ENCODE measurements around the gene PNKP. TPM values are rescaled to one million over a fixed set of nuclear protein-coding genes. Genes with fewer than 3 reads are reported as not detected.

PNKP gene
- total and polyA plus RNA-seq, 9 of the 15 experiments (the other 6 are each of a cell fraction or from before 2014, with no cell fraction given): 2.8 to 85.4 (median 25.3) TPM

- TF ChIP-seq HMGXB4 (CRISPR knock-in tag; IDR thresholded peaks at IDR 0.05) (no peak), BCLAF1 (IDR thresholded peaks at IDR 0.05; ENCODE audit: borderline replicate concordance in 1 of 2, control insufficient read depth in 1 of 2, low read depth in 2 of 2, low read length in 1 of 2) (peak in 1 of 2 experiments; percentile 92; a peak in 2 of 4 replicates), SP2 (IDR thresholded peaks at IDR 0.05; ENCODE audit: extremely low read depth, low read depth, low read length, poor library complexity, severe bottlenecking) (no peak), CHD7 (IDR thresholded peaks at IDR 0.05; ENCODE audit: low read depth, low read length) (no peak), USF1 (CRISPR knock-in tag; IDR thresholded peaks at IDR 0.05) (peak; percentile 100), ZNF436 (CRISPR knock-in tag; IDR thresholded peaks at IDR 0.05) (no peak), ZNF696 (CRISPR knock-in tag; conservative IDR thresholded peaks at IDR 0.05) (no peak), CHCHD3 (CRISPR knock-in tag; IDR thresholded peaks at IDR 0.05) (no peak)
These were observed 9.9 kb upstream of the PNKP start, which contains the start of the genes AKT1S1 and TBC1D17 (continued) for GRCh38 chr19:49877020-49877878.
